GM21515 (cell line): ENCODE measurements around the gene PCNX2.
"Not testable (repeated sequence)": the region's sequence is repeated elsewhere in the genome, so short reads cannot be mapped to it uniquely, and the experiment has no call there.

Experiments
- ATAC-seq: cut with Tn5 transposase; IDR thresholded peaks from one replicate; pipeline ENCODE4 v1.9.1; 2021; ENCODE audit not compliant: unreplicated experiment

The PCNX2 gene

DNA sequence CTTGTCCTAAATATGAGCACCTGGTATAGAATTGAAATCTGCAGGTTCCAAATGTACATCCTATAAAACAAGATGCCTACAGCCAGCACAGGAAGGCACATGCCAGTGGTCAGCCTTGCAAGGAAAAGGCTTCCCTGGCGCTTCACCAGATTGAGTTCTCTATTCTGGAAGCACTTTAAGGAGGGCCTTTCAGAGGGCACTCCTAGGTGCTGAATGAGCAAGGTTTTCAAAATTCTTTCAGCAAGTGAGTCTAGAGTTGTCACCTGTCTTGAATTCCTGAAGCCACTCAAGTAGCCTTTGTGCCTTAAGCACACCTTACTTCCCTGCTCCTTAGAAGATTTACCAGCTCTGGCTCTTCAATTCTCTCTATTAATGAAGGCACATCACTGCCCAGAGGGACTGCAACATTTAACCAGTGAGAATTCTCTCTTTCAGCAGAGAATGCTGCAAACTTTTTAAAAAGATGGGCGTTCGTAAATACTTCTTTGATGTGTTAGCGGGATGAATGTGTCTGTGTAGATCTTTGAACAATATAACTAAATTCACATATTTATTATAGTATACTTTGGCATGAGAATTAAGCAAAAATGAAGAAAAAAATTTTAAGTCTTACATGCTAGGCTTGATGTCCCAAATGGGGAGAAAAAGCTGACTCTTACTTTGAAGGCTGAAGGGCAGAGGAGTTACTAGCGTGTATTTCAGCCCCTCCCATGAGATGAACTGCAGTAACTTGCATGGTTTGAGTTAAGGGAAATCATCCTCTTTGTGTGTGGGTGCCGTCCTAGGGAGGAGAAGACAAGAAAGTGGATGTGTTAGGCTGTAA is 183.1 kb downstream of the PCNX2 start:
- ATAC-seq, result no peak

DNA sequence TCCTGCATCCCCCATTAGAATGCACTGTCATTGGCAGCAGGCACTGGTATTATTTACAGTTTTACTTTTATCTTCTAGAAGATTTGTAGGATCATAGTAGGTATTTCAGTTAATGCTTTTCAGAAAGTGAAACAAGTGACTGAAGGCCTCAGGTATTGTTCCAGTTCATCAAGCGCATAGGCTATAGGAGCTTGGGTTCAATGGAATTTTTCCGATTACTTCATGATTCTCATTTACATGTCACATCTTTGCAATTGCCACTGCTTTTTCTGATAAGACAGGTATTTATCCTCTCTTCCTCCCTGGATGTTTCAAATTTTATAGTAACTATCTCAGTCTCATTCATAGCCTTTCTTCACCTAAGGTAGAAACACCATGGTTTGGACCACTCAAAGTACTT is 183.8 kb downstream of the PCNX2 start:
- no peak for ATAC-seq

DNA sequence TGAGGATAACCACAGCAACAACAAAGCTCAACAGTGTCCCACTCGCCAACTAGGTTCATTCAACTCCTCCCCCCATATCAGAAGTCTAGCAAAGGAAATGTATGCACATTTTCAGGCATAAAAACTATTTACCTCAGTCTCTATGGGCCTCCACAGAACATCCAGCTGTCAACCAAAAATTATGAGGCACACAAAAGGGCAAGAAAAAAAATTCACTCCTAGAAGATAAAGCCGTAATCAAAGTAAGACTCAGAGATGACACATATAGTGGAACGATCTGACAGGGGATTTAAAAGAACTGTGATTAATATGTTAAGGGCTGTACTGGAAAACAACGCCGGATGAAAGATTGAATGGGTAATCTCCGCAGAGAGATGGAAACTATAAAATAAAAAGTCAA is 186.4 kb downstream of the PCNX2 start:
- ATAC-seq, result no peak

DNA sequence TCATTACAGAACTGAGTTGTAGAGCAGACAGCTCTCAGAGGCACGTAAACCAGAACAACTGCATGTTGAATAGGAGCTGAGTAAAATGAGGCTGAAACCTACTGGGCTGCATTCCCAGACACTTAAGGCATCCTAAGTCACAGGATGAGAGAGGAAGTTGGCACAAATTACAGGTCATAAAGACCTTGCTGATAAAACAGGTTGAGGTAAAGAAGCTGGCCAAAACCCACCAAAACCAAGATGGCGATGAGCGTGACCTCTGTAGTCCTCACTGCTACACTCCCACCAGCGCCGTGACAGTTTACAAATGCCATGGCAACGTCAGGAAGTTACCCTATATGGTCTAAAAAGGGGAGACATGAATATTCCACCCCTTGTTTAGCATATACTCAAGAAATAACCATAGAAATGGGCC is 187.8 kb downstream of the PCNX2 start:
- ATAC-seq, result not testable (repeated sequence)

DNA sequence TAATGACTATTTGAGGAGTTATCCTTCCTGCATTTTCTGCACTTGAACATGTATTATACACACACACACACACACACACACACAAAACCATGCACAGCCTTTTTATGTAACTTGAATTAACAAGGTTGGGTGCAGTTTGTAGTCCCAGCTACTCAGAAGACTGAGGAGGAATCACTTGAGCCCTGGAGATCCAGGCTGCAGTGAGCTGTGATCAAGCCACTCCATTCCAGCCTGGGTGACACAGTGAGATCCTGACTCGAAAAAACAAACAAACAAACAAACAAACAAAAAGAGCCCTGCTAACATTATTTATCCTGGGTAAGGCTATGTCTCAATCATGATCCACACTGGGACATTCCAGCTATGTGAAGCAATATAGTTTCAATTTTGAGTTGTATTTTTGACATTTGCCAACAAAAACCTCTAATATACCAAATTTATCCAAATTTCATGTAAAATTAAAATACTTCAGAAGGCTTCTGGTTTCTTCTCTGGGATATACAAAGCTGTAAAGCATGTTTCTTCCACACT is 188.3 kb downstream of the PCNX2 start:
- no peak for ATAC-seq

DNA sequence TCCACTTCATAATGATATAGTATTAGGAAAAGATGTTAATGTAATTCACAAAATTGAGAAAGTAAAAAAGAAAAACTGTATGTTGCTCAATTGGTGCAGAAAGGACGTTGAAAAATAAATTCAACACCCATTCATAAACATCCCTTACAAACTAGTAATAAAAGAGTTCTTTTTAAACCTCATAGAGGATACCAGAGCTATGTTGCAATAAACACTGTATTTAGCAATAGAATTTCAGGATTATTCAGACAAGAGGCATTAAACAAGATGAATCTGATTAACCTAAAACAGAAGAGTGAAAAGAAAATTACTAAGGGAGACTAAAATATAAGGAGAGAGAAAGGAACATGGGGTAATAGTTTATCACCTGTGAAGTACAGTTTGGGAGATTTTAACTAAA is 190.3 kb downstream of the PCNX2 start:
- no peak for ATAC-seq

DNA sequence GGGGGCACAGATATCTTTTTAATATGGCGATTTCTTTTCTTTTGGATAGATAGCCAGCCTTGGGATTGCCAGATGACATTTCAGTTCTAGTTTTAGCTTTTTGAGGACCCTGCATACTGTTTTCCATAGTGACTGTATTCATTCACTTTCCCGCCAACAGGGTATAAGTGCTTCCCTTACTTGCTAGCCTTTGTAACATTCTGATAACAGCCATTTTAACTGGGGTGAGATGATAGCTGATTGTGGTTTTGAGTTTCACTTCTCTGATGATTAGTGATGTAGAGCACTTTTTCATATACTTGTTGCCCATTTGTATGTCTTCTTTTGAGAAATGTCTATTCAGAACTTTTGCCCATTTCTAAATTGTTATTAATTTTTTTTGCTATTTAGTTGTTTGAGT is 193.2 kb downstream of the PCNX2 start:
- ATAC-seq, result no peak

DNA sequence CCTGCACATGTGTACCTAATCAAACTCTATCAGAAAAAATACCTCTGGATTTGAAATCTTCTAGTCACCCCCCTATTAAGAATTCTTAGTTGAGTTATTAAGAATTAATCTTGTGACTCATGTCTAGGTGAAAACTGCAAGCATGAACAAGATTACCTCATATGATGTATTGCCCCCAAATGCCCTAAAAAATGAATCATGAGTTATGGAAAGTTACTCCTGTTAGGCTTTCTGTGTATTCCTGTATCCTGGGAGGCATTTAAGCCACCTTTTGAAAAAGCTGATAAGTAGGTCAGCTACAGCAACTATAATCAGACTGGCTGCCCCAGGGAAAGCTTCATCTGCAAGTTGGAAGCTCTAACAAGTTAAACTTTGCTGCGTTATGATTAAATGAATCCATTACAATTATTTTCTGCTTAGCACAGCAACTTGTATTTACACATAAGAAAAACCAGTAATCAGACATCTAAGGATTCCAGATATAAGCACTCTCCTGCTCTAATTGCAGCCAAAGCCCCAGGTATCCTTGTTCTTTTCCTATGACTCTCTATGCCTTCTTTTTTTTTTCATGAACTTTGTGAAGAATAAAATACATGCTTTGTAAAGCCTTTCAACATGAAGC is 197.5 kb downstream of the PCNX2 start:
- ATAC-seq, result no peak

DNA sequence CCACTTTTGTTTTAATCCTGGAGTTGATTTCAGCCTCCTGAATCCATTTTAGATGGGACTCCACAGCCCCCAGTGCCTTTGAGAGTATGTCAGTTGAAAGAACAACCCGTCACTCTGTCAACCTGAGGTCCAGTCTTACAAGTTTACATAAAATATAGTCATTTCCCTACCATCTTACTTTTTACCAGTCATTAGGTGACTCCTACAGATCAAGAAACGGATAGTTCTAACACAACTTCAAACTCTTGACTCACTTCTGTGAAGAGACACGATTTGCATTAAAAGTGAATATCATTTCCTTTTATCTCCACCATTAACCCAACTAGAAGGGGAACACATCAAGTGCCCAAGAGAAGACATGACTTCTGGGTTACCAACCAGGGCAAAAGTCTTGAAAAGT is 198.0 kb downstream of the PCNX2 start:
- ATAC-seq, result no peak

DNA sequence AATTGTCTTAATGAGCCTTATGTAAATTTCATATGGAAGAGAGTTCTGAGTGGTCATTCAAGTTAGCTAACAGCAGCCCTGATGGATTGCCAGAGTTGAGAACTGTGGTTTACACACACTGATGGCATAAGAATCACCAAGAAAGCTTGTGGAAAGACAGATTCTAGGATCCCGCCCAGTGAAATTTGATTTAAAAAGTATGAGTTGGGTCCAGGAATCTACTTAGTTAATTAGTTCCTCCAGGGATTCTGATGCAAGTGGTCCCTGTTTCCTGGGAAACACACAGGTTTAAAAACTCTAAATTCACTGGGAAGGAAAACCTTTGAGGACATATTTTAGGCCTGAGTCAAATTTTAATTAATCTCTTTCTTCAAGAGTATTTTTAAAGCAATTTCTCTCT is 200.8 kb downstream of the PCNX2 start:
- ATAC-seq, result no peak

DNA sequence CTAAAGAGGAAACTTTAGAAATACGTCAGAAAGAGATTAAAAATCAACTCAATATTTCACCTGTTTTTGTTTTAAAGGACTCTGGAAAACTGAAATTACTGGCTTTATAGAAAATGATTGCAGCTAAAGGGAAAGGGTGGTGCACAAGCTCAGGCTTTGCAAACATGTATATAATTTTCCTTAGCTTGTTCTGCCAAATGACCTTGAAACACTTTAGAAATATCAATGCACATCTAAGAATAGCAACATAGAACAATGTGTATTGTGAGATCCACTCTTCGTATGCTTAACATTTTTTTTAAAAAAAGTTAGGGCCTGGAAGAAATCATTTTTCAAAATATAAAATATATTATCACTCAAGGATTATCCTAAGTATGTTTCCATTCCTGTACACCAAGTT is 201.3 kb downstream of the PCNX2 start:
- no peak for ATAC-seq

DNA sequence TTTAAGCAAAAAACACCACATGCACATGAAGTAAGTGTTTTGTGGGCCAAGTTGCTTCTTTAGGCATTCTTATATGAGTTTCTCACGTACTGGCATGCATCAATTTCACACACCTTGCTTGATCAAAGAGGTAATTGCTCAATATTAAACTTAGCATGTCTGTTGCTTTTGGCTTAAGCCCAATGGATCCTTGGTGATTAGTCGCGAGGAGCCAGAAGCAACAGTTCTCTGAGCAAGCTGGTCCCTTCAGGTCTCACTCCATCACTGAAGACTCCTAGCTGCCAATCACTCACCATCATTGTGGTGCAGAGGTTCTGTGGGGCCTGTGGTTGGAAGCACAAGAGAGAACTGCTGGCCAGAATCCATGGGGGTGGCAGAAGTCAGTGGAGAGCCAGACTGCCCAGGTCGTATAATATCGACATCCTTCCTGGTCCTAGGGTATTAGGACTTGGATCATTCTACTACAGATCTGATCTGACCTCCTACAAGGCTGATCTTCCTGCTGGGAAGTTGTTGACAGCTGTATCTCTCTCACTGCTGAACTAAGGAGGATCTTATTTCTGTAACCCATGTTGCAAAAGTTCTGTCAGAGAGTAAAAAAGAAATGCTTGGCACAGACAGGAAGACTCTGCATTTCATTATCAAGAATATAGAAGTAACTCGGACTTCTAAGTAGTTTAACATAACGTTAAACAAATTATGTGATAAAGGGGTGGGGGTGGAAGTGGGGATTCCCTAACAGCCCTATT is 204.6 kb downstream of the PCNX2 start:
- no peak for ATAC-seq

DNA sequence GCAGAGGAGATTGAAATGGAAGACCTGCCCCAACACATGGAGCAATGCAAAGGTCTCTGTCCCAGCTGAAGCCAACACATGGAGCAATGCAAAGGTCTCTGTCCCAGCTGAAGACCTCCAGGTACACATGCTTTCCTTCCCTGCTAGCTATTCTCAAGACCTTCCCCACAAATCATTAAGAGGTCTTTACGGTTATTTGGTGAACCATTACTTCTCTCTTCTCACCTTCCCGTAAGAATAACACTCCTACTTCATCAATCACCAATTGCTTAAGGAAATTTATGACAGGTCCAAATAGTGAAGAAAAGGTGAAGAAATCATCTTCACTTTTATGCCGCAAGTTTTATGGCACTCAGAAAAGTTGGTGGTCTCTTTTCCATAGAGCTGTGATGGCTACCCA is 206.3 kb downstream of the PCNX2 start:
- no peak for ATAC-seq

DNA sequence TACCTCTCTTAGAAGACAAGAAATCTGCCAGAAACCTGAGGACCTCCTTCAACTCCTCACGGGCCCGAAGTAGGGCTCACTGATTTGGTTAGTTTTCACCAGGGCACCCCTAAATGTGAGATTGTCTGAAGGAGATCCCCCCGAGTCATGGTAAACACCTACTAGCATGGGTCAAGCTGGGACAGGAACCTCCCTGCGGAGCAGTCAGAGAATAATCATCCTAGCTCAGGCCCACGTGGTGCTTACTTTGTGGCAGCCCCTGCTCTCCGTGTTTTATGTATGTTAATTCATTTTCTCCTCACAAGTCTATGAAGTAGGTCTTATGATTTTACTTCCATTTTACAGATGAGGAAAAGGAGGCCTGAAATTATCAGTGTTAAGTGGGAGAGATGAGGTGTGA is 206.9 kb downstream of the PCNX2 start:
- ATAC-seq, result no peak

DNA sequence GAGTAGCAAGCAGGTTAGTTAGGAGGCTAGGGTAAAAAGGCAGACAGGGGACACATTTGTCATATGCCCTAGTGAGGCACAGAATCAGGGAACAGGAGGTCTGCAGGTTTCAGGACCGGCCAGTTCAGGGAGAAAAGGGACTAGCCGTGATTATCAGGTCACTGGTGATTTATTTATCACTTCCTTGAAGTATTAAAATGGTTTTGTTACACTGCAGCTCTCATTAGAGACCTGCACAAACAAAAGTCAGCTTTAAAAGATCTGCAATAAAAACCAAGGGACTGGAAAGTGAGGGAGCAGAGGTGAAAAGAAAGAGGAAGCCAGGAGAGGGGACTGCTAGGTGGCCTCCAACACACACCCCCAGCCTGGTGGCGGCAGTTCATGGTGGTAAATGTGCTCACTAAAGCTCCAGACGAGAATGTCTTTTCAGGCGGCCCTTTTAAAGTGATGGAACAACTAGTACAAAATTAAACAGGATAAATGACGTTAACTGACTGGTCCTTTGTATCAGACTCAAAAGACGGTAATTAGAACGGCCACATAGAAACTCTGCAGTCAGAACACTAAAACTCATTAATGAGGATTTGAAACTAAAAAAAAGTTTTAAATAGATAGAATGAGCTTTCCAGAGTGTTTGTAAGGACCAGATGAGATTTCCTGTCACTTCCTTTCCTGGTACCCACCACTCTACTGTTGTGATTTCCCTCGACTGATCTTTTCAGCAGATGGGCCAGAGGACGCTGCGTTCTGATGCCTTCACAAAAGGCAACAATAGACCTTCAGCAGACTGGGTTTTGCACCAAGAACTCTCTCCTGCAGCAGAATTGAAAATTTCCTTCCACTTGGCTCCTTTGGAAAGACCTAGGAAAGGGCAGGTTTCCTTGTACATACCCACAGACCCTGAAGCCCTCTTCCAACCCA is 208.3 kb downstream of the PCNX2 start:
- no peak for ATAC-seq

DNA sequence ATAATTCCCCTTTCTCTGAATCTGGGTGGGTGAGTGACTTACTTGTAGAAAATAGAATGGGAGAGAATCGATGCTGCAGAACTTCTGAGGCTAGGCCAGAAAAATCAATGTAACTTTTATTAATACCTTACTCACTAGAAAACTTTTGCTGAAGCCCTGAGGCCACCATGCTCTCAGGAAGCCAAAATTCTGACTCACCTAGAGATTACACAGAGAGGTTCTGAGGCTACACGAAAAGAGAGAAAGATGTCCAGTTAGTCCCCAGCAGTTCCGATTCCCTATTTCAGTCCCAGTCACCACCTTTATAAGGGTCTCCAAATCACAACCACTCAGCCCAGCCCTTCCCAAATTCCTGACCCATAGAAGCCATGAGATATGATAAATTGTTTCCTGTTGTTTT is 210.0 kb downstream of the PCNX2 start:
- ATAC-seq, result no peak

DNA sequence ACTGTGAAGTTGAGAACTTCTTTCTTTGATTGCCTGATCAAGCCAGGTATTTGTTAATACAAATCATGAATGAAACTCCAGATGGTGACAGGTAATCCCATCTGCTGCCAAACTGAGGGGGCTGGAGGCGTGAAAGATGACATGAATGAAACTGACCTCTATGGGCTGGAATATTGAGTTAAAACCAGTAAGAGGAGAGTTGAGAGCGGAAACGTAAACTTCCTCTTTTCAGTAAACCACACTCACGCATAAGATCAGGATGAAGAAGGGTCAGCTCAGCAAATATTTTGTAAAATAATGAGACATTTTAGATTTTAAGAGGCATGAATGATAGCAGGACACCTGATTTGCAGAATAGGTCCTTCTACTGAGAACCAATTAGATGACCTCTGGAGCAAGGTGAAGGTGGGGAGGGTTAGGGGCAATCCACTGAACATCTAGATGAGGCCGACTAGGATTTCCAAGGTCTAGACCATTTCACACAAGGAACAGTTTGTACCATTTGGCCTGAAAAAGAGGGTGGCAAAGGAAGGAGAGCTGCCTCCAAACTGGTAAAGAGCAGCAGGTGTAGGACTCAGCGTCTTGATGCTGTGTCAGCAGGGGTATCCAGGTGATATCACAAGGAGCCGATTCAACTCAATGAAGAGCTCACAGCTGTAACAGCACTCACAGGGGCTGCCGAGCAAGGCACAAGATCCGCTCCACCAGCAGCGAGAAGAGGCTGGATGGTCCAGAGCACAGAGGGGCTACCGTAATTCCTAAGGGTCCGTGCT is 212.6 kb downstream of the PCNX2 start:
- ATAC-seq, result peak; percentile 50

DNA sequence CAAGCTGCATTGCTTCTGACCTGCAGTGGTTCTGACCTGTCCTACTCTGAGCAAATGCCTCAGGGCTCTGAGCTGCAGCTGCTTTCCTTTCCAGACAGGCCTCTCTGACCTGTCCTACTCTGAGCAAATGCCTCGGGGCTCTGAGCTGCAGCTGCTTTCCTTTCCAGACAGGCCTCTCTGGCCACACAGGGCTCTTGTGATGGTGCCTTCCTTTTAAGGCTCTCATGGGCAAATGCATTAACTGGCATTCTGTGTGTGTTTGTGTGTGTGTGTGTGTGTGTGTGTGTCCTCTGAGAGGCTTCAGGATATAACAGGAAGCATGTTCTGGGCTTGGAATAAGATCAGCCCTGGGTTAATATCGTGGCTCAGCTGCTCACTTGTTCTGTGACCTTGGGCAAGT is 213.8 kb downstream of the PCNX2 start:
- ATAC-seq, result no peak

DNA sequence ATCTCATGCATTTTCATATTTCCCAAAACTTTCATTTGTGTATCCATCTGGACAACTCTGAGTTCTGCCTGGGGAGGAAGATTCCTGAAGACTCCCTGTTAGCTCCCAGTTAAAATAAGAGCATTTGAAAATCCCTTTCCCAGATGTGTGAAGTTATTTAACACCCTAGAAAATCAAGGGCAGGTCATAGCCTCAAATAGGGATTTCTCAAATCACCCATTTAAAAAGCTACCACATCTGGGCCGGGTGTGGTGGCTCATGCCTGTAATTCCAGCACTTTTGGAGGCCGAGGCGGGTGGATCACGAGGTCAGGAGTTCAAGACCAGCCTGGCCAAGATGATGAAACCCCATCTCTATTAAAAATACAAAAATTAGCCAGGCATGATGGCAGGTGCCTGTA is 214.7 kb downstream of the PCNX2 start:
- ATAC-seq, result not testable (repeated sequence)

DNA sequence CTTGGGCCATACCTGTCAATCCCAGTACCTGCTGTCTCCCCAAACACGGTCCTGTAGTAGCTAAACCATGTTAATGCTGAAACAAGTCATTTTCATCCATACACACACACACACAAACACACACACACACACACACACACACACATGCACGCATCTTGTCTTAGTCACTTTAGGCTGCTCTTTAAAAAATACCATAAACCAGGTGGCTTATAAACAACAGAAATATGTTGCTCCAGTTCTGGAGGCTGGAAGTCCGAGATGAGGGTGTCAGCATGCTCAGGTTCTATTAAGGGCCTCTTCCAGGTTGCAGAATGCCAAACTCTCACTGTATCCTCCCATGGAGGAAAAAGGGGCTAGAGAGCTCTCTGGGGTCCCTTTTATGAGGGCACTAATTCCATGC is 215.2 kb downstream of the PCNX2 start:
- no peak for ATAC-seq
